H1 (cell line): ENCODE data around the gene THBD. TPM values are rescaled to one million over a fixed set of nuclear protein-coding genes. Genes with fewer than 3 reads are reported as not detected.

Experiments used
- CTCF ChIA-PET: fragments of 300-600 bp; sonication (Branson Sonifier 250); formaldehyde crosslinking; loops from one replicate; lab custom pipeline; 2021; ENCODE audit not compliant: partially characterized antibody; lab: Charles Lee
- POLR2A ChIA-PET: fragments of 300-600 bp; sonication (Branson Sonifier 250); formaldehyde crosslinking; loops from one replicate; lab custom pipeline; 2021; ENCODE audit warnings: inconsistent platforms; ENCODE audit not compliant: partially characterized antibody; lab: Charles Lee
- DNase-seq, 2 experiments: peaks; one replicate each; pipeline versions ENCODE4 v3.0.0 to v3.0.0-alpha.2; 2010 to 2022; ENCODE audit warnings: low spot score in 2 of 2, low read depth in 1 of 2, mixed read lengths in 1 of 2
- FAIRE-seq: peaks from 2 replicates; lab custom pipeline; 2011; peaks lifted over from hg19 to GRCh38; lab: Jason Lieb, UNC
- H2AFZ ChIP-seq: 2 replicates; pipeline ENCODE4 v1.8.1; 2012; ENCODE audit warnings: low read length, inconsistent platforms
- H2AK5ac ChIP-seq: 2 replicates; pipeline ENCODE4 v1.6.1; 2013; ENCODE audit warnings: low read depth, low read length
- H2BK120ac ChIP-seq: replicated peaks from 2 replicates; pipeline ENCODE3; 2013; ENCODE audit warnings: low read depth, low read length, inconsistent platforms
- H2BK12ac ChIP-seq: 2 replicates; pipeline ENCODE4 v1.6.1; 2013; ENCODE audit warnings: low read depth, low read length
- H2BK15ac ChIP-seq: 2 replicates; pipeline ENCODE4 v1.6.1; 2013; ENCODE audit warnings: low read length
- H2BK20ac ChIP-seq: 2 replicates; pipeline ENCODE4 v1.6.1; 2013; ENCODE audit warnings: low read length
- H2BK5ac ChIP-seq: 2 replicates; pipeline ENCODE4 v1.6.1; 2013; ENCODE audit warnings: low read depth, low read length
- H3K14ac ChIP-seq: 2 replicates; pipeline ENCODE4 v1.6.1; 2013; ENCODE audit warnings: inconsistent platforms; ENCODE audit not compliant: insufficient read length
- H3K18ac ChIP-seq: 2 replicates; pipeline ENCODE4 v1.6.1; 2013; ENCODE audit warnings: low read length; ENCODE audit errors: extremely low read depth
- H3K23ac ChIP-seq: 2 replicates; pipeline ENCODE4 v1.6.1; 2013; ENCODE audit warnings: inconsistent platforms; ENCODE audit not compliant: insufficient read length
- H3K23me2 ChIP-seq: 2 replicates; pipeline ENCODE4 v1.6.1; 2013; ENCODE audit warnings: low read depth, low read length
- H3K27ac ChIP-seq: 2 replicates; pipeline ENCODE4 v1.6.1; 2011; ENCODE audit warnings: low read depth, low read length, inconsistent platforms
- H3K27me3 ChIP-seq, 4 experiments: replicated peaks in 1 of 4; 1 replicate in 1 of 4; 2 replicates in 3 of 4; pipeline versions ENCODE4 v1.6.1 to v1.8.1; 2011 to 2013; ENCODE audit warnings: low read length in 3 of 4, mild to moderate bottlenecking in 3 of 4, inconsistent platforms in 2 of 4, mixed read lengths in 2 of 4, moderate library complexity in 1 of 4; ENCODE audit not compliant: control insufficient read depth in 3 of 4, insufficient read depth in 3 of 4; ENCODE audit errors: extremely low read depth in 1 of 4
- H3K36me3 ChIP-seq, 4 experiments: 2 replicates each; pipeline versions ENCODE4 v1.6.1 to v1.8.1; 2011 to 2013; ENCODE audit warnings: mild to moderate bottlenecking in 4 of 4, low read length in 3 of 4, moderate library complexity in 2 of 4, control low read depth in 1 of 4, inconsistent platforms in 1 of 4; ENCODE audit not compliant: insufficient read depth in 4 of 4, control insufficient read depth in 2 of 4
- H3K4ac ChIP-seq: replicated peaks from 2 replicates; pipeline ENCODE3; 2013; ENCODE audit warnings: low read length, low read depth, mixed read lengths, inconsistent platforms; ENCODE audit not compliant: insufficient read length
- H3K4me1 ChIP-seq, 4 experiments: replicated peaks in 1 of 4; 1 replicate in 1 of 4; 2 replicates in 3 of 4; pipeline versions ENCODE4 v1.6.1 to v1.8.1; 2011 to 2013; ENCODE audit warnings: low read length in 3 of 4, inconsistent platforms in 2 of 4, mixed read lengths in 1 of 4; ENCODE audit not compliant: insufficient read depth in 4 of 4, control insufficient read depth in 3 of 4
- H3K4me2 ChIP-seq, 2 experiments: 2 replicates each; pipeline versions ENCODE4 v1.6.1 to v1.8.1; 2011 to 2013; ENCODE audit warnings: low read depth in 2 of 2, low read length in 2 of 2, control low read depth in 1 of 2, inconsistent platforms in 1 of 2, mild to moderate bottlenecking in 1 of 2; ENCODE audit not compliant: insufficient read depth in 1 of 2
- H3K4me3 ChIP-seq, 4 experiments: fragments of 200-600, 300-600 bp in 1 of 4; sonication (generic), shearing (Covaris generic), sonication (Bioruptor Twin) in 1 of 4; 2 replicates each; pipeline versions ENCODE4 v1.5.1 to v1.8.1; 2011 to 2016; ENCODE audit warnings: low read length in 4 of 4, low read depth in 3 of 4, control low read depth in 2 of 4, inconsistent platforms in 2 of 4, mild to moderate bottlenecking in 2 of 4, mixed read lengths in 1 of 4, moderate library complexity in 1 of 4; ENCODE audit not compliant: insufficient read depth in 2 of 4; ENCODE audit errors: extremely low read depth in 1 of 4
- H3K56ac ChIP-seq: replicated peaks from 2 replicates; pipeline ENCODE3; 2013; ENCODE audit warnings: low read depth, mild to moderate bottlenecking, mixed read lengths, low read length, inconsistent platforms; ENCODE audit not compliant: insufficient read length
- H3K79me1 ChIP-seq: 2 replicates; pipeline ENCODE4 v1.6.1; 2013; ENCODE audit warnings: low read depth, low read length, control low read depth
- H3K79me2 ChIP-seq, 2 experiments: 2 replicates each; pipeline versions ENCODE4 v1.6.1 to v1.8.1; 2012 to 2013; ENCODE audit warnings: low read length in 2 of 2, mild to moderate bottlenecking in 2 of 2, inconsistent platforms in 1 of 2; ENCODE audit not compliant: insufficient read depth in 2 of 2, control insufficient read depth in 1 of 2
- H3K9ac ChIP-seq, 4 experiments: replicated peaks in 1 of 4; 1 replicate in 1 of 4; 2 replicates in 3 of 4; pipeline versions ENCODE4 v1.6.1 to v1.8.1; 2011 to 2013; ENCODE audit warnings: low read depth in 3 of 4, low read length in 3 of 4, control low read depth in 2 of 4, mild to moderate bottlenecking in 2 of 4, moderate library complexity in 2 of 4, inconsistent platforms in 1 of 4; ENCODE audit errors: extremely low read depth in 1 of 4
- H3K9me3 ChIP-seq, 2 experiments: 2 replicates each; pipeline versions ENCODE4 v1.6.1 to v1.8.1; 2012 to 2013; ENCODE audit warnings: mild to moderate bottlenecking in 2 of 2, moderate library complexity in 2 of 2, control low read depth in 1 of 2, inconsistent platforms in 1 of 2, low read depth in 1 of 2, low read length in 1 of 2, mixed read lengths in 1 of 2; ENCODE audit not compliant: insufficient read depth in 2 of 2
- H4K20me1 ChIP-seq, 2 experiments: replicated peaks in 1 of 2; 2 replicates each; pipeline versions ENCODE3 to v1.8.1; 2011 to 2013; ENCODE audit warnings: inconsistent platforms in 2 of 2, low read length in 2 of 2, mild to moderate bottlenecking in 1 of 2; ENCODE audit not compliant: insufficient read depth in 2 of 2, control insufficient read depth in 1 of 2
- H4K5ac ChIP-seq: 2 replicates; pipeline ENCODE4 v1.6.1; 2013; ENCODE audit warnings: low read length, low read depth, mixed read lengths, inconsistent platforms; ENCODE audit not compliant: insufficient read length
- H4K8ac ChIP-seq: 2 replicates; pipeline ENCODE4 v1.8.0; 2013; ENCODE audit warnings: mild to moderate bottlenecking, moderate library complexity, low read length, inconsistent platforms; ENCODE audit not compliant: insufficient read depth; ENCODE audit errors: extremely low read depth
- H4K91ac ChIP-seq: replicated peaks from 2 replicates; pipeline ENCODE3; 2013; ENCODE audit warnings: low read length, mixed read lengths, inconsistent platforms; ENCODE audit not compliant: insufficient read length
- ASH2L ChIP-seq: fragments of 200-600, 300-600 bp; sonication (generic); IDR thresholded peaks from one replicate; pipeline ENCODE4 v1.7.1; 2017; ENCODE audit warnings: low read length
- BACH1 ChIP-seq: IDR thresholded peaks from 2 replicates; pipeline ENCODE4 v1.6.1; 2012; ENCODE audit warnings: low read length, improper control_type of control experiment
- EP300 ChIP-seq, 2 experiments: IDR thresholded peaks; 1 replicate in 1 of 2; 2 replicates in 1 of 2; pipeline ENCODE4 v1.6.1; 2011 to 2012; ENCODE audit warnings: low read depth in 2 of 2, low read length in 2 of 2, mild to moderate bottlenecking in 2 of 2, borderline replicate concordance in 1 of 2, inconsistent platforms in 1 of 2, moderate library complexity in 1 of 2
- EZH2 ChIP-seq: fragments of 200-600 bp; sonication (generic); IDR thresholded peaks from 2 replicates; pipeline ENCODE4 v1.7.1; 2012; ENCODE audit warnings: low read depth, mild to moderate bottlenecking, moderate library complexity, low read length, inconsistent platforms; ENCODE audit not compliant: severe bottlenecking
- FOSL1 ChIP-seq: IDR thresholded peaks from 2 replicates; pipeline ENCODE4 v1.6.1; 2011; ENCODE audit warnings: mild to moderate bottlenecking, low read depth, low read length, moderate library complexity; ENCODE audit not compliant: insufficient read depth
- JUND ChIP-seq: IDR thresholded peaks from 2 replicates; pipeline ENCODE4 v1.6.1; 2011; ENCODE audit warnings: mild to moderate bottlenecking, improper control_type of control experiment, low read length
- KDM5A ChIP-seq: fragments of 200-600 bp; IDR thresholded peaks from 2 replicates; pipeline ENCODE4 v1.7.1; 2012; ENCODE audit warnings: mild to moderate bottlenecking, low read length, inconsistent platforms, mixed read lengths
- MAFK ChIP-seq: IDR thresholded peaks from 2 replicates; pipeline ENCODE4 v1.6.1; 2012; ENCODE audit warnings: low read depth, mild to moderate bottlenecking, improper control_type of control experiment, low read length
- POLR2A ChIP-seq, 2 experiments: IDR thresholded peaks; 1 replicate in 1 of 2; 2 replicates in 1 of 2; pipeline ENCODE4 v1.6.1; 2011; ENCODE audit warnings: low read depth in 2 of 2, low read length in 2 of 2, mild to moderate bottlenecking in 2 of 2; ENCODE audit errors: control extremely low read depth in 1 of 2
- POLR2AphosphoS5 ChIP-seq: IDR thresholded peaks from 2 replicates; pipeline ENCODE4 v1.6.1; 2011; ENCODE audit warnings: low read depth, low read length
- POU5F1 ChIP-seq: IDR thresholded peaks from 2 replicates; pipeline ENCODE4 v1.6.1; 2011; ENCODE audit warnings: low read depth, mild to moderate bottlenecking, low read length, moderate library complexity
- SP1 ChIP-seq: IDR thresholded peaks from 2 replicates; pipeline ENCODE4 v1.6.1; 2011; ENCODE audit warnings: low read depth, low read length
- TBP ChIP-seq: IDR thresholded peaks from 2 replicates; pipeline ENCODE4 v1.6.1; 2011; ENCODE audit warnings: low read depth, low read length, improper control_type of control experiment
- WGBS, 2 experiments: shearing (Covaris generic) in 1 of 2; methylation state at CpG; one replicate each; pipeline versions ENCODE4 v1.1.6 to v1.1.7; 2013 to 2015; ENCODE audit warnings: low lambda C conversion rate in 2 of 2, mixed read lengths in 2 of 2, inconsistent platforms in 1 of 2, low coverage in 1 of 2, missing lambda C conversion rate in 1 of 2; ENCODE audit not compliant: insufficient replicate concordance in 2 of 2, insufficient coverage in 1 of 2, insufficient read length in 1 of 2; ENCODE audit errors: extremely low coverage in 1 of 2, missing lambda C conversion rate in 1 of 2; 5-methylcytosine and 5-hydroxymethylcytosine counted together
- polyA plus RNA-seq, 7 experiments: library from polyadenylated mRNA; depleted of rRNA in 3 of 7; stranded (reverse) in 5 of 7; unstranded in 2 of 7; fragments of >200 nt in 5 of 7; fragments of 200-250 nt in 2 of 7; gene quantifications; 1 replicate in 5 of 7; 2 replicates in 1 of 7; 4 replicates in 1 of 7; pipeline versions ENCODE4 v1.2.1 to v1.2.3, GENCODE V29; 2011 to 2013; ENCODE audit warnings: missing spikeins in 2 of 7, mixed read lengths in 2 of 7
- total RNA-seq: library from RNA; stranded (reverse); fragmentation: NEBNext Ultra II Directional; extraction: Animal tissue kit (Norgen Biotek cat#: 25700); gene quantifications from 2 replicates; pipeline ENCODE4 v1.2.1, GENCODE V29; 2021

The THBD gene
- total and polyA plus RNA-seq, 2 of the 8 experiments (the other 6 are each of a cell fraction or from before 2014, with no cell fraction given), result 0.21 to 0.43 TPM

DNA sequence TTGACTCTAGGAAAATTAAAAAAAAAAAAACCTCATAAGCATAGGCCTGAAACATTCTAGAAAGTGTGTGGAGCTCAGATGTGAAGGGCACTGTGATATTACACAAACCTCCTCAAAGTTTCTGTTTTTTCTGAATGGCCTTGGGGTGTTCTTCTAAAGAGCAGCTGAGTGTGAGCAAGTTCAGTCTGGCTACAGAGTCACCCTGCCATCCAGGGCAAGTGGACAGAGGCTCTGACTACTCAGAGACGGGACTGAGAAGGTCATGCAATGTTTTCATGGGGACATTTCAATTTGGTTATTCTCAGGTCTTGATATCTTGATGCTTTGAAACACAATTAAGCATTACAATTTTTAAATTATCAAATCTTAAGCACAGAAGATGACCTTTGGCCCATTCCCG, 51.0 kb downstream of the THBD start:
- Histone ChIP-seq H3K4me3 (no peak overlapping the region), H3K4me2 (no peak overlapping the region), H3K27ac (no peak overlapping the region), H3K18ac (no peak overlapping the region), H3K23me2 (no peaks in the 10 kb centered on the region), H3K79me2 (no peaks in the 10 kb centered on the region), H3K4ac (no peak overlapping the region), H2BK15ac (no peak overlapping the region), H3K79me1 (no peaks in the 10 kb centered on the region), H2BK12ac (no peak overlapping the region), H3K9ac (no peak overlapping the region), H3K56ac (no peak overlapping the region), H4K5ac (no peak overlapping the region), H2AFZ (no peak overlapping the region), H3K14ac (no peak overlapping the region), H3K9me3 (peaks cover 6 to 12% of the 10 kb centered on the region in 2 experiments), H3K23ac (no peak overlapping the region), H2BK20ac (no peak overlapping the region), H2AK5ac (no peak overlapping the region), H3K27me3 (no peaks in the 10 kb centered on the region), H2BK120ac (no peak overlapping the region), H3K36me3 (no peaks in the 10 kb centered on the region), H2BK5ac (no peak overlapping the region), H4K20me1 (no peaks in the 10 kb centered on the region), H3K4me1 (no peaks in the 10 kb centered on the region), H4K91ac (no peak overlapping the region), H4K8ac (no peak overlapping the region)
- POLR2A ChIA-PET, result no interaction called here
- FAIRE-seq, result no peak
- WGBS, 2 experiments, result 98% methylated on average over 2 of the region's 2 CpGs; no CpG with 5 or more reads in 1 of the 2 experiments
- DNase-seq, result no peak
- TF ChIP-seq POLR2AphosphoS5 (no peak), EZH2 (no peak), BACH1 (no peak), ASH2L (no peak), MAFK (no peak), KDM5A (no peak), JUND (no peak), FOSL1 (no peak), POLR2A (IDR thresholded peaks at IDR 0.05; ENCODE audit: control extremely low read depth in 1 of 2, low read depth in 2 of 2, low read length in 2 of 2) (no peak), POU5F1 (no peak), EP300 (IDR thresholded peaks at IDR 0.05; ENCODE audit: borderline replicate concordance in 1 of 2, low read depth in 2 of 2, low read length in 2 of 2) (no peak), SP1 (no peak), TBP (no peak)
- CTCF ChIA-PET, result interaction anchor here (0.9 to 1.9 kb wide), 2 partner anchors 24 to 44 kb away, joined by 3 to 9 read pairs; no protein-coding TSS in a partner anchor
